Heart left ventricle (tissue), 16 donors: ENCODE measurements around the gene CTSF. TPM values are rescaled to one million over a fixed set of nuclear protein-coding genes. Genes with fewer than 3 reads are reported as not detected.

Experiments
- ATAC-seq, 4 donors: fragments of 200-7000 bp; cut with Tn5 transposase; one replicate each; pipeline ENCODE4 v1.9.1; 2020 to 2022; ENCODE audit warnings: moderate library complexity in 4 of 4, mild to moderate bottlenecking in 3 of 4, moderate number of reproducible peaks in 1 of 4
- DNase-seq, 5 donors: peaks; one replicate each; pipeline ENCODE4 v3.0.0-alpha.2; 2020
- H3K27ac ChIP-seq, 12 donors: fragments of 200-600 bp; sonication (generic) in 4 of 12; one replicate each; pipeline versions ENCODE4 v1.5.0 to v1.8.0; 2016 to 2022; ENCODE audit warnings: mild to moderate bottlenecking in 2 of 12
- H3K27me3 ChIP-seq, 9 donors: fragments of 200-600 bp; sonication (generic) in 2 of 9; one replicate each; pipeline versions ENCODE4 v1.5.1 to v1.8.0; 2016 to 2022; ENCODE audit warnings: mild to moderate bottlenecking in 3 of 9
- H3K36me3 ChIP-seq, 9 donors: fragments of 200-600 bp; sonication (generic) in 2 of 9; one replicate each; pipeline versions ENCODE4 v1.5.0 to v1.8.0; 2018 to 2022; ENCODE audit warnings: mild to moderate bottlenecking in 2 of 9
- H3K4me1 ChIP-seq, 12 donors: fragments of 200-600 bp; sonication (generic) in 4 of 12; one replicate each; pipeline versions ENCODE4 v1.5.0 to v1.8.0; 2016 to 2022; ENCODE audit warnings: mild to moderate bottlenecking in 3 of 12
- H3K4me3 ChIP-seq, 12 donors: fragments of 200-600 bp; sonication (generic) in 4 of 12; one replicate each; pipeline versions ENCODE4 v1.5.0 to v1.8.0; 2017 to 2022; ENCODE audit warnings: mild to moderate bottlenecking in 9 of 12, moderate library complexity in 4 of 12
- H3K9me3 ChIP-seq, 12 donors: fragments of 200-600 bp; sonication (generic) in 4 of 12; one replicate each; pipeline versions ENCODE4 v1.5.0 to v1.8.0; 2016 to 2022; ENCODE audit warnings: mild to moderate bottlenecking in 1 of 12
- POLR2A ChIP-seq, 2 donors: fragments of 450-650 bp; IDR thresholded peaks; one replicate each; pipeline ENCODE4 v1.6.1; 2017; ENCODE audit warnings: antibody characterized with exemption in 2 of 2, mild to moderate bottlenecking in 2 of 2, moderate library complexity in 2 of 2
- WGBS, 4 donors: extraction: QIAGEN DNeasy Blood & Tissue Kit in 2 of 4; methylation state at CpG; one replicate each; pipeline versions ENCODE4 v1.1.5 to v1.1.7; 2013 to 2018; 5-methylcytosine and 5-hydroxymethylcytosine counted together
- intact Hi-C, 10 donors: fragments of 100-400 bp; cut with DNase I; formaldehyde crosslinking; loops; one replicate each; pipeline versions ENCODE4 v1.11.1 to v1.14.2; 2022
- polyA plus RNA-seq, 2 donors: library from polyadenylated mRNA; stranded (reverse); fragments of 200-250 nt; gene quantifications; one replicate each; pipeline ENCODE4 v1.2.3, GENCODE V29; 2013
- total RNA-seq, 9 donors: library from RNA; depleted of rRNA in 2 of 9; stranded (reverse); fragments of >200 nt in 2 of 9; fragmentation: NEBNext Ultra II Directional in 3 of 9; extraction: Animal tissue kit (Norgen Biotek cat#: 25700) in 3 of 9; gene quantifications; one replicate each; pipeline versions ENCODE4 v1.1.0 to v1.2.4, GENCODE V29; 2016 to 2023
- TF ChIP-seq, protein P1 (sequence below), 12 donors: fragments of 200-600 bp; sonication (generic) in 4 of 12; IDR thresholded peaks; one replicate each; pipeline versions ENCODE4 v1.5.0 to v1.8.0; 2018 to 2022; ENCODE audit warnings: antibody characterized with exemption in 12 of 12, mild to moderate bottlenecking in 5 of 12
- donor health status: ischemic (EF 13 %, LVEDD 7.1; RV severe dilation, severe dysfunction).
- donor health status: healthy with polysubstance abuse.
- donor health status: DM: no; HTN: yes; CAD: no.
- donor health status: DM: no; HTN: no; CAD: no.
- donor health status: ischemic (EF 25% LVEDD 6.9; RV normal size, moderate dysfunction).
- donor health status: ischemic (EF 25% LVEDD 5.7; RV mildly dilated, moderate dysfunction).
- donor health status: healthy.
- donor health status: DM: yes; HTN: yes; CAD: no.
- donor health status: ischemic (EF 35%, LVEDD 5.7; RV mildly dilated, moderate dysfunction).
- donor health status: nonischemic (EF 11% LVEDD 7.7; RV severe dilation, severe dysfunction).
- donor health status: DM: yes; HTN: yes; CAD: no.
- donor health status: PGD.
- donor health status: ischemic (EF 29% LVEDD 5.4; RV normal size, mild dysfunction).
- donor health status: nonischemic (EF 23%, LVEDD 6.1; RV moderate dilation, normal function).

Gene CTSF
- total and polyA plus RNA-seq, 11 donors = 17.7 to 76.4 (median 50.7) TPM

DNA sequence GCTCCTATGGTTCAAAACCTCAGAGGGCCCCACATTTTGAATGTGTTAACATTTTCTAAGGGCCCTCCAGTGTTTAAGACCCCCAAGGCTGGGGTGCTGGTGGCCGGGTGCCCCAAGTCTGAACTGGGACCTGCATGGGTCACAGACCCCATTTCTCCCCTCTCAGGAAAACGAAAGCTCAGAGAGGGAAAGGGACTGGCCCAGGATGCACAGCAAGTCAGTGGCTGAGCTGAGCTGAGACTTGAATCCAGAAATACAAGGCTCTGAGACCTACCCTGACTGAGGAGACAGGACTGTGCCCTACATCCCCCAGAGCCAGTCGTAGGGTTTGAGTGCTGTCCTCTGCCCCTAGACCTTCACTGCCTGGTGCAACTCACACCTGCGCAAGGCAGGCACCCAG, 17.5 kb downstream of the CTSF start:
- Histone ChIP-seq H3K36me3 (no peaks in the 10 kb centered on the region), H3K27ac (no peak overlapping the region), H3K9me3 (no peaks in the 10 kb centered on the region), H3K4me3 (no peak overlapping the region), H3K4me1 (peaks cover 0 to 11% (median 7%) of the 10 kb centered on the region in 12 donors), H3K27me3 (no peaks in the 10 kb centered on the region)
- ATAC-seq (no peak), DNase-seq (no peak)
- no peak for TF ChIP-seq POLR2A (IDR thresholded peaks at IDR 0.05)
- TF ChIP-seq, protein P1, sequence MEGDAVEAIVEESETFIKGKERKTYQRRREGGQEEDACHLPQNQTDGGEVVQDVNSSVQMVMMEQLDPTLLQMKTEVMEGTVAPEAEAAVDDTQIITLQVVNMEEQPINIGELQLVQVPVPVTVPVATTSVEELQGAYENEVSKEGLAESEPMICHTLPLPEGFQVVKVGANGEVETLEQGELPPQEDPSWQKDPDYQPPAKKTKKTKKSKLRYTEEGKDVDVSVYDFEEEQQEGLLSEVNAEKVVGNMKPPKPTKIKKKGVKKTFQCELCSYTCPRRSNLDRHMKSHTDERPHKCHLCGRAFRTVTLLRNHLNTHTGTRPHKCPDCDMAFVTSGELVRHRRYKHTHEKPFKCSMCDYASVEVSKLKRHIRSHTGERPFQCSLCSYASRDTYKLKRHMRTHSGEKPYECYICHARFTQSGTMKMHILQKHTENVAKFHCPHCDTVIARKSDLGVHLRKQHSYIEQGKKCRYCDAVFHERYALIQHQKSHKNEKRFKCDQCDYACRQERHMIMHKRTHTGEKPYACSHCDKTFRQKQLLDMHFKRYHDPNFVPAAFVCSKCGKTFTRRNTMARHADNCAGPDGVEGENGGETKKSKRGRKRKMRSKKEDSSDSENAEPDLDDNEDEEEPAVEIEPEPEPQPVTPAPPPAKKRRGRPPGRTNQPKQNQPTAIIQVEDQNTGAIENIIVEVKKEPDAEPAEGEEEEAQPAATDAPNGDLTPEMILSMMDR (IDR thresholded peaks at IDR 0.05) = no peak
- intact Hi-C loops = no loop called here
- 82 to 89% (median 86%) methylated on average over 4 of the region's 4 CpGs for WGBS, 4 donors

DNA sequence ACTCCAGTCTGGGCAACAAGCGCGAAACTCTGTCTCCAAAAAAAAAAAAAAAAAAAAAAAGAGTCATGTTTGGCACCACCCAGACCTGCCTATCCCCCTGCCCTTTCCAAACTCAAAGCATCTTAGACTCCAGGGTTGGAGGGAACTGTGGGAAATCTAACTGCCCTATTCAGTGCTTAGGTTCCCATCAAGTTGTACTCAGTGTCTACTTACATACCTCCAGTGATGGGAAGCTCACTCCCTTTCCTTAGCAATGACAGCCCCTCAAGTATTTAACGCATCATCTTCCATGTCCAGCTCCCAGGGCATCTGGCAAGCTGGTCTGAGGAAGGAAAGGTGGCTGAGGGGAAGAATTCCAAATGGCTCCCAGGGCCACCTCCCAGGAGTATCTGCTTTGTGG, 18.7 kb downstream of the CTSF start:
- 87 to 99% (median 91%) methylated on average over 3 of the region's 3 CpGs for WGBS, 4 donors
- Histone ChIP-seq H3K27ac (no peak overlapping the region), H3K36me3 (no peaks in the 10 kb centered on the region), H3K4me1 (peaks cover 2 to 21% (median 15%) of the 10 kb centered on the region in 12 donors), H3K27me3 (no peaks in the 10 kb centered on the region), H3K4me3 (no peak overlapping the region), H3K9me3 (no peaks in the 10 kb centered on the region)
- ATAC-seq (no peak), DNase-seq (no peak)
- TF ChIP-seq, protein P1 (IDR thresholded peaks at IDR 0.05) = no peak
- no peak for TF ChIP-seq POLR2A (IDR thresholded peaks at IDR 0.05)
- intact Hi-C loops = no loop called here

DNA sequence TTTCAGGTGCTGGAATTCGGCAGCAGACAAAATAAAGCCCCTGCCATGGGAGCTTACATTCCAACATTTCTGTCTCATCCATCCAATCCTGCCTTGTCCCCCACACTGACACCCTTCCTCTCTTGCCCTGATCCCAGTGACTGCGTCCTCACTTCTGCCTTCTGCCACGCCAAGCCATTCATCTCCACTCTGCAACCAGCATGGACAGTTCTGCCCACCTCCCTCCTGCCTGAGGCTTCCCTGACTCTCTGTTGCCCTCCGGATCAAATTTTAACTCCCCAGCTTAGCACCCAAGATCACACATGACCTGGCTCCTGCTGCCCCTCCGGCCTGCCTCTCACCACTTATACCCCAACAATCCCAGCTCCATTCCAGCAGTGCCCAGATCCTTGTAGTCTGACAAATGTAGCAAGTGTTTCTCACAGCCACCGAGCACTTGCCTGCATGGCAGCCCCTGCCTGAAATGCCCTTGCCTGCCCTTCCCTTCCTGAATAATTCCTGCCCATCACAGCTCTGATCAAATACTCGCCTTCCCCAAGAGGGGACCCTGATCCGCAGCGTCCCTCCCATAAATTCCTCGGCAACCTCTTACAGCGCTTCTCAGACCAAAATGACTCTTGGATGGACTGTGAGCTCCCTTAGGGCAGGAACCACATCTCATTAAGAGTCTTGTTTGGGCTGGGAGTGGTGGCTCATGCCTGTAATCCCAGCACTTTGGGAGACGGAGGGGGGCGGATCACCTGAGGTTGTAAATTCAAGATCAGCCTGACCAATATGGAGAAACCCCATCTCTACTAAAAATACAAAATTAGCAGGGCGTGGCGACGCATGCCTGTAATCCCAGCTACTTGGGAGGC, 19.4 kb downstream of the CTSF start:
- ATAC-seq (no peak), DNase-seq (no peak)
- Histone ChIP-seq H3K4me3 (no peak overlapping the region), H3K27ac (no peak overlapping the region), H3K9me3 (no peaks in the 10 kb centered on the region), H3K36me3 (no peaks in the 10 kb centered on the region), H3K4me1 (peaks cover 2 to 28% (median 19%) of the 10 kb centered on the region in 12 donors), H3K27me3 (no peaks in the 10 kb centered on the region)
- intact Hi-C loops = no loop called here
- TF ChIP-seq, protein P1 (IDR thresholded peaks at IDR 0.05) = no peak
- TF ChIP-seq POLR2A (IDR thresholded peaks at IDR 0.05) = no peak
- 53 to 55% (median 55%) methylated on average over 16 of the region's 16 CpGs for WGBS, 4 donors

DNA sequence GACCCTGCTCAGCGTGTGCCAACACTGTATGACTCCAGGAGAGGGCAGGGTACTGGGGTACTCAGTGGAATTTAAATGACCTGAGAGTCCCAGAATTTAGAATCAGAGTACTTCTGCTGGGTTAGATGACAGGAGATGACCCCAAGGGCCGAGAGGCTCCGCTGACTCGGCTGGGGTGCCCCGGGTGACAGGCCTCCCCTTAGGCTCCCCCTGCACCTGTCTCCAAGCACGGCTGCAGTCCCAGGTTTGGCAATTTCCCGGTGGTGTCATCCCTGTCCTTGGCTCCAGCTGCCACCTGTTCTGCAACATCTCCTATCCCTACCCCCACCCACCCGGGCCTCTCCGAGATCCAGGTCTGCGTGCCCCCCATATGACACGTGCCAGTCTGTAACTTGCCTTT, 20.4 kb downstream of the CTSF start:
- TF ChIP-seq POLR2A (IDR thresholded peaks at IDR 0.05) = no peak
- TF ChIP-seq, protein P1 (IDR thresholded peaks at IDR 0.05) = no peak
- ATAC-seq = no peak
- intact Hi-C loops = no loop called here
- Histone ChIP-seq H3K36me3 (peaks cover 0 to 2% (median 0%) of the 10 kb centered on the region in 9 donors), H3K9me3 (no peaks in the 10 kb centered on the region), H3K4me1 (peaks cover 2 to 37% (median 22%) of the 10 kb centered on the region in 12 donors), H3K27me3 (no peaks in the 10 kb centered on the region), H3K27ac (peak overlapping the region in 1 of 12 donors; percentile 85), H3K4me3 (no peak overlapping the region)
- DNase-seq = no peak
- WGBS, 4 donors = 45 to 60% (median 54%) methylated on average over 7 to 11 of the region's 11 CpGs
